ENCODE data around the gene DHRS13. TPM values are rescaled to one million over a fixed set of nuclear protein-coding genes. Genes with fewer than 3 reads are reported as not detected.
A peak's percentile ranks its signal among the peaks of the same experiment; 100 is the strongest.

Gene DHRS13
- 10.3 and 12.0 TPM in 2 replicates for total RNA-seq (2014; rRNA removed; shearing (Covaris generic); ENCODE audit: low replicate concordance)

GRCh38 chr17:28902819-28903545 is at the start of gene DHRS13:
DHRS13 (minus strand) TSS chr17:28903079; CDS start chr17:28902944, 135 bp downstream.
- no peaks in the 10 kb centered on the region for H3K9me3 ChIP-seq
- H3K36me3 ChIP-seq: peaks cover 30% of the 10 kb centered on the region
- H3K27me3 ChIP-seq: peaks cover 2% of the 10 kb centered on the region; the same call in 1 of the 2 replicates
- H3K4me3 ChIP-seq: peak within 1 kb of the TSS; percentile 53
- DNase-seq: peak; percentile 92

GRCh38 chr17:28951991-28952975 is 49.4 kb upstream of the DHRS13 start:
- H3K36me3 ChIP-seq: peaks cover 14% of the 10 kb centered on the region
- no peaks in the 10 kb centered on the region for H3K27me3 ChIP-seq
- peak; percentile 98 for DNase-seq
- H3K9me3 ChIP-seq: no peaks in the 10 kb centered on the region
- peak overlapping the region; percentile 75 for H3K4me3 ChIP-seq

- peaks cover 15% of the 10 kb centered on the region for H3K36me3 ChIP-seq
- H3K27me3 ChIP-seq: no peaks in the 10 kb centered on the region
- no peaks in the 10 kb centered on the region for H3K9me3 ChIP-seq
- peak within 1 kb of the TSS; percentile 75 for H3K4me3 ChIP-seq
- peak; percentile 100 for DNase-seq
These were observed 48.6 kb upstream of the DHRS13 start, which contains the start of gene PHF12 for GRCh38 chr17:28951428-28951990. PHF12 (minus strand) TSS chr17:28951518; CDS start chr17:28950960, 558 bp downstream.

GRCh38 chr17:28950752-28951427 is 48.0 kb upstream of the DHRS13 start:
- DNase-seq: no peak
- no peaks in the 10 kb centered on the region for H3K27me3 ChIP-seq
- H3K4me3 ChIP-seq: peak overlapping the region; percentile 75
- H3K36me3 ChIP-seq: peaks cover 15% of the 10 kb centered on the region
- no peaks in the 10 kb centered on the region for H3K9me3 ChIP-seq

- H3K4me3 ChIP-seq: peak overlapping the region; percentile 75
- H3K9me3 ChIP-seq: no peaks in the 10 kb centered on the region
- DNase-seq: peak; percentile 57
- peaks cover 15% of the 10 kb centered on the region for H3K36me3 ChIP-seq
- no peaks in the 10 kb centered on the region for H3K27me3 ChIP-seq
These were observed 47.3 kb upstream of the DHRS13 start for GRCh38 chr17:28950017-28950751.

- Histone ChIP-seq H3K9me3 (no peaks in the 10 kb centered on the region), H3K36me3 (peaks cover 15% of the 10 kb centered on the region), H3K4me3 (peak overlapping the region; percentile 75), H3K27me3 (no peaks in the 10 kb centered on the region)
- peak; percentile 62 for DNase-seq
These were observed 46.5 kb upstream of the DHRS13 start for GRCh38 chr17:28949185-28950016.

- H3K4me3 ChIP-seq: peak overlapping the region; percentile 75
- no peak for DNase-seq
- H3K9me3 ChIP-seq: no peaks in the 10 kb centered on the region
- peaks cover 21% of the 10 kb centered on the region for H3K36me3 ChIP-seq
- H3K27me3 ChIP-seq: no peaks in the 10 kb centered on the region
These were observed 46.0 kb upstream of the DHRS13 start for GRCh38 chr17:28948873-28949184.

- H3K4me3 ChIP-seq: peak overlapping the region; percentile 75
- H3K36me3 ChIP-seq: peaks cover 26% of the 10 kb centered on the region
- H3K9me3 ChIP-seq: no peaks in the 10 kb centered on the region
- H3K27me3 ChIP-seq: no peaks in the 10 kb centered on the region
- no peak for DNase-seq
These were observed 45.5 kb upstream of the DHRS13 start for GRCh38 chr17:28948342-28948741.

GRCh38 chr17:28947639-28948038 is 44.8 kb upstream of the DHRS13 start:
- DNase-seq: no peak
- H3K4me3 ChIP-seq: no peak overlapping the region; the same call in 1 of the 2 replicates

GRCh38 chr17:28946239-28946638 is 43.4 kb upstream of the DHRS13 start:
- Histone ChIP-seq H3K4me3 (no peak overlapping the region), H3K36me3 (peaks cover 40% of the 10 kb centered on the region), H3K27me3 (no peaks in the 10 kb centered on the region), H3K9me3 (no peaks in the 10 kb centered on the region)
- DNase-seq: peak; percentile 51

More at GRCh38 chr17:28947639-28948038, 44.8 kb upstream of the DHRS13 start:
- H3K36me3 ChIP-seq: peaks cover 32% of the 10 kb centered on the region
- H3K9me3 ChIP-seq: no peaks in the 10 kb centered on the region
- H3K27me3 ChIP-seq: no peaks in the 10 kb centered on the region

GRCh38 chr17:28944862-28945741 is 42.2 kb upstream of the DHRS13 start:
- no peaks in the 10 kb centered on the region for H3K9me3 ChIP-seq
- peaks cover 44% of the 10 kb centered on the region for H3K36me3 ChIP-seq
- H3K27me3 ChIP-seq: no peaks in the 10 kb centered on the region
- DNase-seq: no peak
- no peak overlapping the region for H3K4me3 ChIP-seq

GRCh38 chr17:28944343-28944742 is 41.5 kb upstream of the DHRS13 start:
- Histone ChIP-seq H3K9me3 (no peaks in the 10 kb centered on the region), H3K27me3 (no peaks in the 10 kb centered on the region), H3K4me3 (no peak overlapping the region), H3K36me3 (peaks cover 47% of the 10 kb centered on the region)
- no peak for DNase-seq

- no peaks in the 10 kb centered on the region for H3K27me3 ChIP-seq
- no peaks in the 10 kb centered on the region for H3K9me3 ChIP-seq
- H3K36me3 ChIP-seq: peaks cover 39% of the 10 kb centered on the region
- no peak for DNase-seq
- H3K4me3 ChIP-seq: no peak overlapping the region
These were observed 40.0 kb upstream of the DHRS13 start for GRCh38 chr17:28942925-28943324.

GRCh38 chr17:28941251-28941650 is 38.4 kb upstream of the DHRS13 start:
- Histone ChIP-seq H3K4me3 (no peak overlapping the region), H3K36me3 (peaks cover 32% of the 10 kb centered on the region), H3K9me3 (no peaks in the 10 kb centered on the region), H3K27me3 (no peaks in the 10 kb centered on the region)
- no peak for DNase-seq
